HG02642 (cell line): ENCODE data around the gene RFTN1.
A peak's percentile ranks its signal among the peaks of the same experiment; 100 is the strongest.

Source experiments
- ATAC-seq: cut with Tn5 transposase; IDR thresholded peaks from one replicate; pipeline ENCODE4 v1.9.1; 2021; ENCODE audit warnings: mild to moderate bottlenecking; ENCODE audit not compliant: unreplicated experiment, poor library complexity

RFTN1 gene

GRCh38 chr3:16448639-16449070 lies 64.8 kb downstream of the RFTN1 start:
- ATAC-seq = peak; percentile 42

GRCh38 chr3:16447135-16447534 lies 66.4 kb downstream of the RFTN1 start:
- ATAC-seq = no peak

GRCh38 chr3:16444344-16444743 lies 69.2 kb downstream of the RFTN1 start:
- ATAC-seq = no peak

GRCh38 chr3:16442730-16443129 lies 70.8 kb downstream of the RFTN1 start:
- no peak for ATAC-seq

DNA sequence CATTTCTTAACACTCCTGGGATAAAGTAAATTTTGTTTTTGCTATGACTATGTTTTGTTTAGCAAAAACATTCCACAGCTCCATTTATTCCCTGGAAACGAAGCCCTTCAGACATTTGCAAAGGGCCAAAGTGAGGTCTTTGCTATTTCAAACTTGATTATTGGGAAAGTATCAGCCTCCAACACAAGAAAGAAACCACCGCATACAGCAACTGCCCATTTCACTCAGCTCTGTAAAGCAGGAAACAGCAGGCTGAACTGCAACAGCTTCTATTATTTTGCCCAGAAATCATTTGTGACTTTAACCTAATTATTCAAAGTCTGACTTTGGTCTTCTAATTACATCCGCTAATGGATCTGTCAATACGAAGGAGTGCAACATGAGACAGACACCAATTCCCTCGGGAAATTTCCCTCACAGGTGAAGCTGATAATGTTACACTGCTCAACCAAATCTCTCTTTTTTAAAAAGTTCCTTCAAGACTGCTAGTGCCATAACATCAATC lies 72.1 kb downstream of the RFTN1 start:
- ATAC-seq = no peak

DNA sequence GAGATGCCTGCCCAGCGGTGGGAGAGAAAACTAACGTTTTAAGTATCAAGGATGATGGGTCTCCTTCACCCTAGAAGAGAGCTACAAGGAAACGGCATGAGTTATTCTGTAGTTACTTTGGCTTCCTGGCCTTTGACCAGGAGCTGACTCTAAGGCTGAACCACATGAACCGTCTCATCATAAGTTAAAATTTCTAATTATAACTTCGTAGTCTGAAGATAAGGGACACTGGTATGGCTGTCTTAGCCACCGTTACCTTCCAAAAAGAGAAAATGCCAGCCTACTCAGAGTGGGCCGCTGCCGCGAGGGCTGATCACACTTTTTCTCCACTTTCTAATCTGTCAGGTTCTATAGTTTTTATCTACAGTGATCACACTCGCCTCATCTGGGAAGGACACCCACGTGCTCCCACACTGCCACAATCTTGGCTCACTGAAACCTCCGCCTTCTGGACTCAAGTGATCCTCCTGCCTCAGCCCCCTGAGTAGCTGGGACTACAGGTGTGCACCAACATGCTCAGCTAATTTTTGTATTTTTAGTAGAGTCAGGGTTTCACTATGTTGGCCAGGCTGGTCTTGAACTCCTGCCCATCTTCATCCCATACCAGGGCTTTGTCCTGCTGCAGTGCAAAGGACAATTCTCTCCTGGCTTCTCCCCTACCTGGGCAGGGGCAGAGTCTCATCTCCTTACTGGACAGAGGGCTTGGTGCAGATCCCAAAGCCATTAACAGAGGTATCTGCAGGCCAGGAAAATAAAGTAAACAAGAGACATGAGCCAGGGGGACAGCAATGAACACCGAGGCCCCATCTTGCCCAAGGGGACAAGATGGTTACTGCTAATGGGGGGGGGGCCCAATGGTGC lies 73.4 kb downstream of the RFTN1 start:
- ATAC-seq = no peak

DNA sequence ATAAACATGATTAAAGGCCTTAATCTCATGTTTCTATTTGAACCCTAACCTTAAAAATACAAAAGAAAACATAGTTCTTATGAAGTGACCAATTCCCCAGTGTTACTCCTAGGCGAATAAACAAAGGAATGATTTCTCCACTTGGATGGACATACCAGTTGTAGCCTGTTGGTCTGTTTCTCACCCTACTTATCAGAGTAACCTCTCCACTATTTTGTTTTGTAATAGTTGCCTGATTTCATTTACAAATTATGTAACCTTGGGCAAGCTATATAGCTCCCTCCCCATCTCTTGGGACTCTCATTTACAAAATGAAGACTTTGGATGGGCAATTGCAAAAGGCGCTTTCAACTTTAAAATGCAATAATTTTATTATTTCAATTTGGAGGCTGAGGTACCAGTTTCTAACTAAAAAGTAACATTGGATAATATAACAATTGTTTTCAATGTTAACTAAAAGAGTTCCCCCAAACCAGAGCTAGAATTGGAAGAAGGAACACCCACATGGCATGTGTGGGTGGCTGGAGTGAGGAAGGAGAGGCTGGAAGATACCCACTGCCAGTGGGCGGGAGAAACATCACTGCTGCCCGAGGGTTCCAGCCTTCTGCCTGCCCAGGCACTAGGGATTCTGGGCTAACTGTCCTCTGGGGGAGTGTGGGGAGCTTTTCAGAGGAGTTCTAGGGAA lies 74.2 kb downstream of the RFTN1 start:
- ATAC-seq = no peak

- ATAC-seq = no peak
Measured at GRCh38 chr3:16437640-16438039, 75.9 kb downstream of the RFTN1 start.

DNA sequence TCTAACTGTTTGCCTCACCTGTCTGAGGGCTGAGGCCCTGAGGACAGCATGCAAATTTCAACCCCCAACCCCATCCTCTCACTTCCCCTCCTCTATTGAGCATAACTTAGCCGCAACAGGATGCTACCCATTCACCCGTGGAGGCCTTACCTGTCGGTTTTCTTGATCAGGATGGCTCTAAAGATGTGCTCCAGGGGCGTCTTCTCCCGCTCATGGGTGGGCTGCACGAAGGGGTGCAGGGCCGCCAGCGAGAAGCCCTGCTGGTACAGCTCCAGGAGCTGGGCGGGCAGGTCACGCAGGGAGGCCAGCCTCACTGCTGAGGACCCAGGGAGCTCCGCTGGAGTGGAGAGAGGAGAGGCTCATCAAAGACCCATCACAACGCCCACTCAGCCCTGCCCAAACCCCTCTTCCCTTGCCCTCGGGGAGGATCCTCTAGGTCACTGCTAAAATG lies 79.8 kb downstream of the RFTN1 start:
- peak; percentile 82 for ATAC-seq

GRCh38 chr3:16432714-16433113 lies 80.8 kb downstream of the RFTN1 start:
- ATAC-seq = peak; percentile 22

DNA sequence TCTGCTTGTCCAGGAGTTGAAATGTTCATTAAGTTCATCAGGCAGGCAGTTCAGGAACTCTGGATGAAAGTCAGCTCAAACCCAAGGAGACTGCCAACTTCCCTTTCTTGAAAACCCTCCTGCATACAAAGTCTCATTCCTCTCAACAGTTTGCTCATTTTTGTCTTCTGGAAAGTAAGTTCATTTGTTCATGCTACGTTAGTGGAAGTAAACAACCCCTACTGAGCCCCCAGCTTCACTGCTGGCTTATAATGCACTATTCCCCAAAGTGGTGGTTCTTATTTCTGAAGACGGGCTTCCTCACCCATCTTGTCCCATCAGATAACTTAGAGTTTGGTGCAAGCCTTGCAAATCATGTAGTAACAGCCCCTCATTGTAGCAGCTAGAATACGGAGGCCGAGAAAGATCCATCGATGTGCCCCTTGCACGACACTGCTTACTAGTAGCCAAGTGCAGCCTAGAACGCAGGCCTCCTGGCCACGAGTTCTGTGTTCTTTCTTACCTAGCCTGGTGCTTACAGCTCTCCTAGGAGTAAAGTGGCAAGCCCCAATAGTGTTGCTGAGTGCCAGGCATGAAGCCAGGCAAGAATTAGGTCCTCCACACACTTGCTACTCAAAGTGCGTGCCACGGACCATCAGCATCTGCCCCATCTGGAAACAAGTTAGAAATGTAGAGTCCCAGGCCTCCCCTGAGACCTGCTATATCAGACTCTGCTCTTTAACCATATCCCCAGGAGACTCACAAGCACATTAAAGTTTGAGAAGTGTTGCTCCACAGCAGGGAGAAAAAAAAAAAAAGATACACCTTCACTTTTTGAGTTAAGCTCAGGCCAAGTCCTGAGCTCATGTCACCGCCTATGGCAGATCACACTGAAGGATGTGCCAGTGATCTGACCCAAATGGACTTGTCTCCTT lies 82.5 kb downstream of the RFTN1 start:
- ATAC-seq = peak; percentile 60

DNA sequence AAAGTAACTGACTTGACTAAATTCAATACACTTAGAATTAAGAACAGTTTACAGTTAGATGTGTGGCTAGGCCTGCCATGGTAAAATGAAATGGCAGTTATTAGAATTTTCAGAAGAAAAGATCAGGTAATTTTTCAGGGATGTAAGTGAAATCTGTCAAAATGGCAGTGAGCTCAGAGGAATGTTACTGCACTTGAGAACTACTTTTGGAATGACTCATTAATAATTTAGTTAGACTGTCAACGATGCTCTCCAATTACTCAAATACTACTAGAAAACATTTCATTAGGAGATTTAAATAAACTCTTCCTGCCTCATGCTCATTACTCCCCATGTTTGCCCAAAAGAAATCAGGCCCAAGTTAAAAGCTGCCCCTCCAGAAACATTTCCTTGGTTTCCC lies 84.4 kb downstream of the RFTN1 start:
- no peak for ATAC-seq

DNA sequence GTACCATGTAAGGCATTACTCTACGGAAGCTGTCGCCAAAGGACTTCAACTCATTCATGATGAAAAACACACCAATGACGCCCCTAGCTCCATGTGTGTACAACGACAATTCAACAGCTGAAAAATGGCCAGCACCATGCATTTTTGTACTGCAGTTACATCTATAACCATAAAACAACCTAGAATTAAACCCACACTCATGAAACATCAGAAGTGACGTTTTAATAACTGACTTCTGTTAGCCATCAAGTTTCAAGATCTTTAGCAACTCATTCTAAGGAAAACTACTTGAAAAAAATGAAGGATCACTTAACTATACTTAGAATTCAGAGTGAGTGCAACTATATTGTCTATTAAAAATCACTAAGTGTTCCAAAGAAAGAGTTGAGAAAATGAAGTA lies 84.9 kb downstream of the RFTN1 start:
- no peak for ATAC-seq

GRCh38 chr3:16427103-16427965 lies 86.2 kb downstream of the RFTN1 start:
- ATAC-seq = no peak

GRCh38 chr3:16426665-16427064 lies 86.8 kb downstream of the RFTN1 start:
- no peak for ATAC-seq

DNA sequence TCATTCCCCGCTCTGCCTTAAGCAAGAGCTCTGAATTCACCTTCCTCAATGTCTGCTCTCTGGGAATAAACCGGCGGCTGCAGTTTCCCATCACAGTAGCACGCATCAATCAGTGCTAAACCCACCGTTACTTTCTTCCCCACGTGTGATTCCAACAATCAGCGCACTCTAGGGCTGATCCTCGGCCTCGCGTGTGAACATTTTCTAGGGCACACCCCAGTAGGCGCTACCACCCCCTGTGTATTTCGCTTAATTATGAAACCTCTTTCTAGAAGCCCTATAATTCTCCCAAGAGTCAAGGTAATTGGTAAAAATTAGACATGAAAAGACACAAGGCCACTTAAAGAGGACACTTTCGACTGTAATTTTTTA lies 87.5 kb downstream of the RFTN1 start:
- no peak for ATAC-seq

- ATAC-seq = no peak
Measured at GRCh38 chr3:16425398-16426028, 88.0 kb downstream of the RFTN1 start.

DNA sequence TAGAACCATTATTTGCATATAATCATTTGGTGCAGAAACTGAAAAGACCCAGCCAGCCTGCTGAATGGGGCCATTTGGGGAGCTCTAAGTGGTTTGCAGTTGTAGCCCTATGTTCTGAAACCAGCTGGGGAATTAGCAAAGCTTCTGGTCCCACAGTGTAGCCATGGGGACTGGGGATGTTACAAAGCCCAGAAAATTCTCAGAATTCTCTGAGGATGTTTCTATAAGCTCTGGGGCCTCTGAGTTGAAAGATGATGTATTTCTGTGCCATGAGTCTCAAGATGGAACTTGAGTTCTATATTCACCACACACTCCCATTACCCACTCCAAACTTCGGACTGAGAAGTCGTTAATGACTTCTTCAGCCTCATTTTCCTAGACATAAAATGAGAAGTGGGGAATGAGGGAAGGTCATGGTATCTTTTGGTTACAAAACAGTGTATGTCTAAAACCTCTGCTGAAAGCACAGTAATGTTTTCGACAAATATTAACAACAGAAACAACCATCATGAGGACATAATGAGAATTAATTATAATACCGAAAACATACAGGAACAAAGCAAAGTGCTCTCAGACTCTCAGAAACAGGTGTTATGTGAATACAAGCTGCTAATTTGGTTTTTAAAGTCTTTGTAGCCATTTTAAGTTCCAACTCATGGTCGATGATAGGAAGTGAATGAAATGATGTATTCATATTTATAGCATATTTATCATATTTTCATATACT lies 89.4 kb downstream of the RFTN1 start:
- peak; percentile 83 for ATAC-seq
